Mammary epithelial cell (primary cell): Measurements from ENCODE around the gene ZNF609.

Experiments
- EZH2 ChIP-seq: IDR thresholded peaks from 2 replicates; pipeline ENCODE4 v1.6.1; 2012; ENCODE audit warnings: low read length, inconsistent platforms, borderline replicate concordance
- TF ChIP-seq, protein P1 (sequence below), 2 donors: IDR thresholded peaks in 1 of 2; conservative IDR thresholded peaks in 1 of 2; 2 replicates each; pipeline ENCODE4 v1.5.1; 2011 to 2012; ENCODE audit warnings: inconsistent platforms in 2 of 2, low read length in 2 of 2, mild to moderate bottlenecking in 2 of 2, control low read depth in 1 of 2, low read depth in 1 of 2; ENCODE audit not compliant: insufficient read depth in 1 of 2; ENCODE audit errors: extremely low read depth in 1 of 2

DNA sequence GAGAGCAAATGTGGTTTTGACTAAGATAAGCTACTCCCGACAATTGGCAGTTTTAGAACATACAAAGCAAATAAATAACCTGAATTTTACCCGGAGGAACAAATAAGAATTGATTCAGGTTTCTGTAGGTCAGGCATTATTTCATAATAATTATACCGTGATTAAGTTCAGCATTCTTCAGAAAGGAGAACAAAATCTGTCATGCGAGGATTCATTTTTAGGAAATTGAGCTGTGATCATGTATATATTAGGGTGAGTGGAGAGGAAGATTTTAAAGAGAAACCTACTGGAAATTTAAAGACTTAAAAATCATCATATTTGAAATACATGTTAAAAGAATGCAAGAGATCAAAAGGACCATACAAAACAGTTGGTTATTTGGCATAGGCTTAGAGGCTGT is 20.5 kb downstream of the ZNF609 start:
- TF ChIP-seq EZH2: no peak
- TF ChIP-seq, protein P1, sequence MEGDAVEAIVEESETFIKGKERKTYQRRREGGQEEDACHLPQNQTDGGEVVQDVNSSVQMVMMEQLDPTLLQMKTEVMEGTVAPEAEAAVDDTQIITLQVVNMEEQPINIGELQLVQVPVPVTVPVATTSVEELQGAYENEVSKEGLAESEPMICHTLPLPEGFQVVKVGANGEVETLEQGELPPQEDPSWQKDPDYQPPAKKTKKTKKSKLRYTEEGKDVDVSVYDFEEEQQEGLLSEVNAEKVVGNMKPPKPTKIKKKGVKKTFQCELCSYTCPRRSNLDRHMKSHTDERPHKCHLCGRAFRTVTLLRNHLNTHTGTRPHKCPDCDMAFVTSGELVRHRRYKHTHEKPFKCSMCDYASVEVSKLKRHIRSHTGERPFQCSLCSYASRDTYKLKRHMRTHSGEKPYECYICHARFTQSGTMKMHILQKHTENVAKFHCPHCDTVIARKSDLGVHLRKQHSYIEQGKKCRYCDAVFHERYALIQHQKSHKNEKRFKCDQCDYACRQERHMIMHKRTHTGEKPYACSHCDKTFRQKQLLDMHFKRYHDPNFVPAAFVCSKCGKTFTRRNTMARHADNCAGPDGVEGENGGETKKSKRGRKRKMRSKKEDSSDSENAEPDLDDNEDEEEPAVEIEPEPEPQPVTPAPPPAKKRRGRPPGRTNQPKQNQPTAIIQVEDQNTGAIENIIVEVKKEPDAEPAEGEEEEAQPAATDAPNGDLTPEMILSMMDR (conservative IDR thresholded peaks at IDR 0.05 in 1 of 2, IDR thresholded peaks at IDR 0.05 in 1 of 2; ENCODE audit: extremely low read depth in 1 of 2, insufficient read depth in 1 of 2, low read depth in 1 of 2, low read length in 2 of 2): no peak
